PC-9 (cell line): ENCODE results near the gene RYR2.

Experiments used
- CTCF ChIP-seq: fragments of 200-600 bp; sonication (generic); conservative IDR thresholded peaks from 2 replicates; pipeline ENCODE4 v1.6.1; 2017; ENCODE audit warnings: mixed run types, antibody characterized with exemption, mild to moderate bottlenecking, moderate library complexity
- EZH2 ChIP-seq: fragments of 200-600 bp; sonication (generic); IDR thresholded peaks from 2 replicates; pipeline ENCODE4 v1.8.0; 2017; ENCODE audit warnings: antibody characterized with exemption, low read depth

GRCh38 chr1:237009611-237010010 lies 32.4 kb upstream of the RYR2 start:
- no peak for TF ChIP-seq CTCF
- TF ChIP-seq EZH2: no peak
